Activated CD4-positive, alpha-beta T cell treated with anti-CD3 and anti-CD28 coated beads for 48 hours (primary cell): ENCODE results near the gene PAK1IP1.
A peak's percentile ranks its signal among the peaks of the same experiment; 100 is the strongest.
"Not testable (repeated sequence)": the region's sequence is repeated elsewhere in the genome, so short reads cannot be mapped to it uniquely, and the experiment has no call there.

ENCODE experiments used
- DNase-seq: peaks from one replicate; pipeline ENCODE4 v3.0.0-alpha.2; 2020

The PAK1IP1 gene

GRCh38 chr6:10694302-10695085 is at the start of gene PAK1IP1, which contains the start of gene C6orf52:
Gene PAK1IP1 (plus strand): TSS chr6:10694972. CDS start chr6:10694986, 14 bp downstream.
Gene C6orf52 (minus strand): TSS chr6:10694616. CDS start chr6:10687550, 7,066 bp downstream.
- DNase-seq, result peak; percentile 94

GRCh38 chr6:10655508-10656055 is 39.2 kb upstream of the PAK1IP1 start:
- DNase-seq, result peak; percentile 20

GRCh38 chr6:10658910-10659698 is 35.7 kb upstream of the PAK1IP1 start:
- no peak for DNase-seq

- no peak for DNase-seq
Observed at GRCh38 chr6:10659699-10660348, 34.9 kb upstream of the PAK1IP1 start.

GRCh38 chr6:10660431-10661191 is 34.2 kb upstream of the PAK1IP1 start:
- not testable (repeated sequence) for DNase-seq

GRCh38 chr6:10662207-10662606 is 32.6 kb upstream of the PAK1IP1 start:
- DNase-seq, result no peak

- no peak for DNase-seq
Observed at GRCh38 chr6:10662742-10663141, 32.0 kb upstream of the PAK1IP1 start.

- not testable (repeated sequence) for DNase-seq
Observed at GRCh38 chr6:10665595-10665994, 29.2 kb upstream of the PAK1IP1 start.

- no peak for DNase-seq
Observed at GRCh38 chr6:10668126-10668917, 26.4 kb upstream of the PAK1IP1 start.

- DNase-seq, result no peak
Observed at GRCh38 chr6:10676403-10676802, 18.4 kb upstream of the PAK1IP1 start.

- DNase-seq, result no peak
Observed at GRCh38 chr6:10678456-10678855, 16.3 kb upstream of the PAK1IP1 start.

GRCh38 chr6:10681795-10682194 is 13.0 kb upstream of the PAK1IP1 start:
- DNase-seq, result no peak

- no peak for DNase-seq
Observed at GRCh38 chr6:10682355-10682988, 12.3 kb upstream of the PAK1IP1 start.

GRCh38 chr6:10684618-10685017 is 10.2 kb upstream of the PAK1IP1 start:
- DNase-seq, result no peak

- no peak for DNase-seq
Observed at GRCh38 chr6:10685092-10685915, 9.5 kb upstream of the PAK1IP1 start.

GRCh38 chr6:10686901-10687300 is 7.9 kb upstream of the PAK1IP1 start:
- no peak for DNase-seq

- DNase-seq, result no peak
Observed at GRCh38 chr6:10687582-10687981, 7.2 kb upstream of the PAK1IP1 start.

- no peak for DNase-seq
Observed at GRCh38 chr6:10690651-10691445, 3.9 kb upstream of the PAK1IP1 start.

GRCh38 chr6:10692965-10693538 is 1.7 kb upstream of the PAK1IP1 start:
- no peak for DNase-seq
